T-helper 2 cell treated with Interferon-gamma antibody and Interleukin-4, amounts not matched to agents 5 μg/mL and 100 μg/mL, for 36 hours (primary cell): ENCODE data around the gene RGS12.

Experiments
- DNase-seq: peaks from one replicate; pipeline ENCODE4 v3.0.0; 2021; ENCODE audit warnings: low spot score
- H3K27ac Mint-ChIP-seq: one replicate; pipeline ENCODE4 v1.8.0; 2021; ENCODE audit warnings: mild to moderate bottlenecking, mixed read lengths
- H3K27me3 Mint-ChIP-seq: one replicate; pipeline ENCODE4 v1.8.0; 2021; ENCODE audit warnings: low read depth, mixed read lengths
- H3K36me3 Mint-ChIP-seq: one replicate; pipeline ENCODE4 v1.8.0; 2021; ENCODE audit warnings: low read depth, mixed read lengths
- H3K4me1 Mint-ChIP-seq: one replicate; pipeline ENCODE4 v1.8.0; 2021; ENCODE audit warnings: low read depth, mixed read lengths
- H3K4me3 Mint-ChIP-seq: one replicate; pipeline ENCODE4 v1.8.0; 2022; ENCODE audit warnings: mild to moderate bottlenecking, moderate library complexity, mixed read lengths
- H3K9me3 Mint-ChIP-seq: one replicate; pipeline ENCODE4 v1.8.0; 2021; ENCODE audit warnings: mixed read lengths

The RGS12 gene

GRCh38 chr4:3311489-3312171 is 18.8 kb downstream of the RGS12 start:
- no peaks in the 10 kb centered on the region for H3K9me3 Mint-ChIP-seq
- no peak overlapping the region for H3K4me3 Mint-ChIP-seq
- H3K4me1 Mint-ChIP-seq: no peaks in the 10 kb centered on the region
- no peaks in the 10 kb centered on the region for H3K36me3 Mint-ChIP-seq
- no peak for DNase-seq
- no peak overlapping the region for H3K27ac Mint-ChIP-seq
- no peaks in the 10 kb centered on the region for H3K27me3 Mint-ChIP-seq

- H3K9me3 Mint-ChIP-seq: no peaks in the 10 kb centered on the region
- no peaks in the 10 kb centered on the region for H3K27me3 Mint-ChIP-seq
- no peak for DNase-seq
- no peak overlapping the region for H3K4me3 Mint-ChIP-seq
- no peak overlapping the region for H3K27ac Mint-ChIP-seq
- no peaks in the 10 kb centered on the region for H3K36me3 Mint-ChIP-seq
- no peaks in the 10 kb centered on the region for H3K4me1 Mint-ChIP-seq
Measured at GRCh38 chr4:3312362-3312761, 19.5 kb downstream of the RGS12 start.

GRCh38 chr4:3313139-3313538 is 20.3 kb downstream of the RGS12 start:
- no peak overlapping the region for H3K4me3 Mint-ChIP-seq
- no peak for DNase-seq
- no peaks in the 10 kb centered on the region for H3K27me3 Mint-ChIP-seq
- H3K27ac Mint-ChIP-seq: no peak overlapping the region
- no peaks in the 10 kb centered on the region for H3K36me3 Mint-ChIP-seq
- no peaks in the 10 kb centered on the region for H3K4me1 Mint-ChIP-seq
- no peaks in the 10 kb centered on the region for H3K9me3 Mint-ChIP-seq

GRCh38 chr4:3313556-3314228 is 20.9 kb downstream of the RGS12 start:
- Mint-ChIP-seq H3K9me3 (no peaks in the 10 kb centered on the region), H3K27ac (no peak overlapping the region), H3K36me3 (no peaks in the 10 kb centered on the region), H3K4me1 (no peaks in the 10 kb centered on the region), H3K27me3 (no peaks in the 10 kb centered on the region), H3K4me3 (no peak overlapping the region)
- DNase-seq: no peak

GRCh38 chr4:3314706-3315260 is 22.0 kb downstream of the RGS12 start:
- H3K27ac Mint-ChIP-seq: no peak overlapping the region
- no peak for DNase-seq
- no peaks in the 10 kb centered on the region for H3K27me3 Mint-ChIP-seq
- H3K9me3 Mint-ChIP-seq: no peaks in the 10 kb centered on the region
- H3K4me3 Mint-ChIP-seq: no peak overlapping the region
- no peaks in the 10 kb centered on the region for H3K4me1 Mint-ChIP-seq
- H3K36me3 Mint-ChIP-seq: no peaks in the 10 kb centered on the region

- no peak for DNase-seq
- H3K9me3 Mint-ChIP-seq: no peaks in the 10 kb centered on the region
- no peak overlapping the region for H3K27ac Mint-ChIP-seq
- H3K27me3 Mint-ChIP-seq: no peaks in the 10 kb centered on the region
- no peaks in the 10 kb centered on the region for H3K4me1 Mint-ChIP-seq
- no peak overlapping the region for H3K4me3 Mint-ChIP-seq
- H3K36me3 Mint-ChIP-seq: no peaks in the 10 kb centered on the region
Measured at GRCh38 chr4:3315566-3315965, 22.7 kb downstream of the RGS12 start.

GRCh38 chr4:3316146-3316545 is 23.3 kb downstream of the RGS12 start:
- DNase-seq: no peak
- Mint-ChIP-seq H3K27me3 (no peaks in the 10 kb centered on the region), H3K27ac (no peak overlapping the region), H3K36me3 (no peaks in the 10 kb centered on the region), H3K4me3 (no peak overlapping the region), H3K9me3 (no peaks in the 10 kb centered on the region), H3K4me1 (no peaks in the 10 kb centered on the region)

- Mint-ChIP-seq H3K4me3 (no peak overlapping the region), H3K9me3 (no peaks in the 10 kb centered on the region), H3K27ac (no peak overlapping the region), H3K27me3 (no peaks in the 10 kb centered on the region), H3K36me3 (no peaks in the 10 kb centered on the region), H3K4me1 (no peaks in the 10 kb centered on the region)
- DNase-seq: no peak
Measured at GRCh38 chr4:3317011-3317655, 24.3 kb downstream of the RGS12 start.

- no peak for DNase-seq
- Mint-ChIP-seq H3K27ac (no peak overlapping the region), H3K9me3 (no peaks in the 10 kb centered on the region), H3K4me1 (no peaks in the 10 kb centered on the region), H3K36me3 (no peaks in the 10 kb centered on the region), H3K4me3 (no peak overlapping the region), H3K27me3 (no peaks in the 10 kb centered on the region)
Measured at GRCh38 chr4:3317656-3318211, 24.9 kb downstream of the RGS12 start.

- H3K27me3 Mint-ChIP-seq: no peaks in the 10 kb centered on the region
- H3K4me3 Mint-ChIP-seq: no peak overlapping the region
- no peak for DNase-seq
- H3K9me3 Mint-ChIP-seq: no peaks in the 10 kb centered on the region
- H3K4me1 Mint-ChIP-seq: no peaks in the 10 kb centered on the region
- no peak overlapping the region for H3K27ac Mint-ChIP-seq
- H3K36me3 Mint-ChIP-seq: no peaks in the 10 kb centered on the region
Measured at GRCh38 chr4:3318561-3319021, 25.8 kb downstream of the RGS12 start.

- no peak overlapping the region for H3K4me3 Mint-ChIP-seq
- no peaks in the 10 kb centered on the region for H3K9me3 Mint-ChIP-seq
- no peak overlapping the region for H3K27ac Mint-ChIP-seq
- H3K27me3 Mint-ChIP-seq: peaks cover 2% of the 10 kb centered on the region
- H3K4me1 Mint-ChIP-seq: no peaks in the 10 kb centered on the region
- DNase-seq: no peak
- H3K36me3 Mint-ChIP-seq: no peaks in the 10 kb centered on the region
Measured at GRCh38 chr4:3320361-3321023, 27.7 kb downstream of the RGS12 start.

- Mint-ChIP-seq H3K27me3 (peaks cover 2% of the 10 kb centered on the region), H3K4me3 (no peak overlapping the region), H3K4me1 (no peaks in the 10 kb centered on the region), H3K9me3 (no peaks in the 10 kb centered on the region), H3K27ac (no peak overlapping the region), H3K36me3 (no peaks in the 10 kb centered on the region)
- no peak for DNase-seq
Measured at GRCh38 chr4:3321295-3321889, 28.6 kb downstream of the RGS12 start.

- Mint-ChIP-seq H3K27me3 (peaks cover 2% of the 10 kb centered on the region), H3K4me3 (no peak overlapping the region), H3K4me1 (no peaks in the 10 kb centered on the region), H3K9me3 (no peaks in the 10 kb centered on the region), H3K36me3 (no peaks in the 10 kb centered on the region), H3K27ac (no peak overlapping the region)
- no peak for DNase-seq
Measured at GRCh38 chr4:3322059-3322550, 29.3 kb downstream of the RGS12 start.
